HepG2 (cell line): Measurements from ENCODE around the gene C5.

Source experiments
- RAD21 ChIP-seq: fragments of 450-650 bp; formaldehyde crosslinking; IDR thresholded peaks from 2 replicates; pipeline ENCODE4 v1.5.0; 2020; ENCODE audit warnings: mild to moderate bottlenecking
- SMC3 ChIP-seq: IDR thresholded peaks from 2 replicates; pipeline ENCODE4 v1.6.1; 2011; ENCODE audit warnings: low read length, improper control_type of control experiment
- SRF ChIP-seq: IDR thresholded peaks from 2 replicates; pipeline ENCODE4 v1.6.1; 2011; ENCODE audit warnings: mild to moderate bottlenecking, low read depth, low read length, moderate library complexity
- ZNF234 ChIP-seq: sonication (generic); formaldehyde crosslinking; conservative IDR thresholded peaks from 2 replicates; pipeline ENCODE4 v1.5.1; 2020; ENCODE audit warnings: mild to moderate bottlenecking, missing genetic modification reagents
- TF ChIP-seq, protein P1 (sequence below): sonication (generic); formaldehyde crosslinking; IDR thresholded peaks from 2 replicates; pipeline ENCODE4 v1.5.0; 2020; ENCODE audit warnings: mild to moderate bottlenecking, missing genetic modification reagents, moderate library complexity

DNA sequence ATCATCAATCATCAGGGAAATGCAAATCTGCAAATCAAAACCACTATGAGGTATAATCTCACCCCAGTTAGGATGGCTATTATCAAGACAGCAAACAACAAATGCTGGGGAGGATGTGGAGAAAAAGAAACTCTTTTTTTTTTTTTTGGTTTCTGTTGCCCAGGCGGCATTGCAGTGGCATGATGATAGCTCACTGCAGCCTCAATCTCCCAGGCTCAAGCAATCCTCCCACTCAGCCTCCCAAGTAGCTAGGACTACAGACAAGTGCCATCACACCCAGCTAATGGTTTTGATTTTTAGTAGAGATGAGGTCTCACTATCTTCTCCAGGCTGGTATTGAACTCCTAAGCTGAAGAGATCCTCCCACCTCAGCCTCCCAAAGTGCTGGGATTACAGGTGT, 19.3 kb upstream of the C5 start:
- no peak for TF ChIP-seq SMC3
- TF ChIP-seq RAD21 (CRISPR knock-in tag) = no peak
- TF ChIP-seq ZNF234 (CRISPR knock-in tag) = no peak
- no peak for TF ChIP-seq SRF
- TF ChIP-seq, protein P1, sequence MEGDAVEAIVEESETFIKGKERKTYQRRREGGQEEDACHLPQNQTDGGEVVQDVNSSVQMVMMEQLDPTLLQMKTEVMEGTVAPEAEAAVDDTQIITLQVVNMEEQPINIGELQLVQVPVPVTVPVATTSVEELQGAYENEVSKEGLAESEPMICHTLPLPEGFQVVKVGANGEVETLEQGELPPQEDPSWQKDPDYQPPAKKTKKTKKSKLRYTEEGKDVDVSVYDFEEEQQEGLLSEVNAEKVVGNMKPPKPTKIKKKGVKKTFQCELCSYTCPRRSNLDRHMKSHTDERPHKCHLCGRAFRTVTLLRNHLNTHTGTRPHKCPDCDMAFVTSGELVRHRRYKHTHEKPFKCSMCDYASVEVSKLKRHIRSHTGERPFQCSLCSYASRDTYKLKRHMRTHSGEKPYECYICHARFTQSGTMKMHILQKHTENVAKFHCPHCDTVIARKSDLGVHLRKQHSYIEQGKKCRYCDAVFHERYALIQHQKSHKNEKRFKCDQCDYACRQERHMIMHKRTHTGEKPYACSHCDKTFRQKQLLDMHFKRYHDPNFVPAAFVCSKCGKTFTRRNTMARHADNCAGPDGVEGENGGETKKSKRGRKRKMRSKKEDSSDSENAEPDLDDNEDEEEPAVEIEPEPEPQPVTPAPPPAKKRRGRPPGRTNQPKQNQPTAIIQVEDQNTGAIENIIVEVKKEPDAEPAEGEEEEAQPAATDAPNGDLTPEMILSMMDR (CRISPR knock-in tag) = no peak
